Subcutaneous abdominal adipose tissue (tissue), 5 donors: ENCODE measurements around the gene CD300LG.
A peak's percentile ranks its signal among the peaks of the same experiment; 100 is the strongest.

ENCODE experiments used
- H3K27ac ChIP-seq: one replicate; pipeline ENCODE4 v1.7.0; 2013; ENCODE audit warnings: low read depth, mild to moderate bottlenecking, inconsistent platforms, low read length, moderate library complexity
- H3K27me3 ChIP-seq, 5 donors: one replicate each; pipeline ENCODE4 v1.7.0; 2013; ENCODE audit warnings: low read length in 5 of 5, inconsistent platforms in 1 of 5; ENCODE audit not compliant: control insufficient read depth in 5 of 5, insufficient read depth in 4 of 5
- H3K36me3 ChIP-seq, 5 donors: one replicate each; pipeline ENCODE4 v1.7.0; 2013; ENCODE audit warnings: low read length in 5 of 5; ENCODE audit not compliant: control insufficient read depth in 5 of 5, insufficient read depth in 5 of 5
- H3K4me1 ChIP-seq, 5 donors: one replicate each; pipeline ENCODE4 v1.7.0; 2013; ENCODE audit warnings: low read length in 5 of 5, mild to moderate bottlenecking in 3 of 5, moderate library complexity in 1 of 5; ENCODE audit not compliant: control insufficient read depth in 5 of 5, insufficient read depth in 5 of 5
- H3K4me3 ChIP-seq, 5 donors: one replicate each; pipeline ENCODE4 v1.7.0; 2013; ENCODE audit warnings: low read length in 5 of 5, low read depth in 1 of 5
- H3K9ac ChIP-seq, 5 donors: one replicate each; pipeline ENCODE4 v1.7.0; 2013; ENCODE audit warnings: low read length in 5 of 5, mild to moderate bottlenecking in 4 of 5, moderate library complexity in 3 of 5
- H3K9me3 ChIP-seq, 5 donors: one replicate each; pipeline ENCODE4 v1.7.0; 2013; ENCODE audit warnings: low read length in 5 of 5; ENCODE audit not compliant: control insufficient read depth in 5 of 5
- donor health status: healthy.
- donor health status: healthy.
- donor health status: healthy.
- donor health status: healthy.
- donor health status: healthy.

CD300LG gene

GRCh38 chr17:43846221-43846712 lies 709 bp upstream of the CD300LG start:
- peaks cover 0 to 20% (median 14%) of the 10 kb centered on the region in 5 donors for H3K4me1 ChIP-seq
- peak overlapping the region; percentile 55 for H3K27ac ChIP-seq
- H3K4me3 ChIP-seq = peak overlapping the region in 4 of 5 donors; percentile 31 to 80 (median 70)
- no peaks in the 10 kb centered on the region for H3K9me3 ChIP-seq
- H3K27me3 ChIP-seq = peaks cover 0 to 2% (median 0%) of the 10 kb centered on the region in 5 donors
- H3K9ac ChIP-seq = peak overlapping the region in 3 of 5 donors; percentile 38 to 65 (median 59)
- H3K36me3 ChIP-seq = no peaks in the 10 kb centered on the region

- Histone ChIP-seq H3K27ac (peak overlapping the region; percentile 55), H3K9me3 (no peaks in the 10 kb centered on the region), H3K36me3 (peaks cover 0 to 3% (median 0%) of the 10 kb centered on the region in 5 donors), H3K27me3 (peaks cover 2 to 9% (median 5%) of the 10 kb centered on the region in 5 donors), H3K9ac (peak overlapping the region in 4 of 5 donors; percentile 22 to 82 (median 46)), H3K4me3 (peak overlapping the region in 4 of 5 donors; percentile 56 to 80 (median 70)), H3K4me1 (peaks cover 3 to 37% (median 17%) of the 10 kb centered on the region in 5 donors)
Measured at GRCh38 chr17:43848601-43849000, 1.6 kb downstream of the CD300LG start.

- Histone ChIP-seq H3K9ac (peak overlapping the region in 2 of 5 donors; percentile 73 to 82), H3K27ac (peak overlapping the region; percentile 57), H3K9me3 (no peaks in the 10 kb centered on the region), H3K4me3 (peak overlapping the region in 4 of 5 donors; percentile 56 to 80 (median 70)), H3K4me1 (peaks cover 3 to 42% (median 20%) of the 10 kb centered on the region in 5 donors), H3K27me3 (peaks cover 2 to 14% (median 6%) of the 10 kb centered on the region in 5 donors), H3K36me3 (peaks cover 0 to 6% (median 0%) of the 10 kb centered on the region in 5 donors)
Measured at GRCh38 chr17:43849116-43849515, 2.1 kb downstream of the CD300LG start.

- Histone ChIP-seq H3K4me1 (peaks cover 0 to 63% (median 22%) of the 10 kb centered on the region in 5 donors), H3K9me3 (no peaks in the 10 kb centered on the region), H3K27me3 (peaks cover 6 to 24% (median 14%) of the 10 kb centered on the region in 5 donors), H3K27ac (peak overlapping the region; percentile 30), H3K4me3 (peak overlapping the region in 1 of 5 donors; percentile 28), H3K36me3 (peaks cover 0 to 12% (median 0%) of the 10 kb centered on the region in 5 donors), H3K9ac (peak overlapping the region in 1 of 5 donors; percentile 12)
Measured at GRCh38 chr17:43852571-43852970, 5.6 kb downstream of the CD300LG start.

GRCh38 chr17:43853546-43853945 lies 6.6 kb downstream of the CD300LG start:
- H3K4me1 ChIP-seq = peaks cover 0 to 72% (median 22%) of the 10 kb centered on the region in 5 donors
- H3K36me3 ChIP-seq = peaks cover 0 to 12% (median 0%) of the 10 kb centered on the region in 5 donors
- peak overlapping the region; percentile 30 for H3K27ac ChIP-seq
- H3K27me3 ChIP-seq = peaks cover 6 to 26% (median 17%) of the 10 kb centered on the region in 5 donors
- peak overlapping the region in 1 of 5 donors; percentile 24 for H3K9ac ChIP-seq
- no peaks in the 10 kb centered on the region for H3K9me3 ChIP-seq
- H3K4me3 ChIP-seq = peak overlapping the region in 1 of 5 donors; percentile 28

- Histone ChIP-seq H3K9ac (no peak overlapping the region), H3K27ac (no peak overlapping the region), H3K4me3 (no peak overlapping the region), H3K27me3 (peaks cover 6 to 27% (median 17%) of the 10 kb centered on the region in 5 donors), H3K4me1 (peaks cover 0 to 81% (median 26%) of the 10 kb centered on the region in 5 donors), H3K36me3 (peaks cover 0 to 12% (median 0%) of the 10 kb centered on the region in 5 donors), H3K9me3 (no peaks in the 10 kb centered on the region)
Measured at GRCh38 chr17:43854498-43854897, 7.5 kb downstream of the CD300LG start.

GRCh38 chr17:43855061-43855460 lies 8.1 kb downstream of the CD300LG start:
- no peak overlapping the region for H3K27ac ChIP-seq

GRCh38 chr17:43856141-43856540 lies 9.2 kb downstream of the CD300LG start:
- H3K36me3 ChIP-seq = peaks cover 0 to 12% (median 0%) of the 10 kb centered on the region in 5 donors
- H3K27ac ChIP-seq = peak overlapping the region; percentile 53
- no peak overlapping the region for H3K9ac ChIP-seq
- peaks cover 4 to 97% (median 36%) of the 10 kb centered on the region in 5 donors for H3K4me1 ChIP-seq
- peaks cover 6 to 27% (median 16%) of the 10 kb centered on the region in 5 donors for H3K27me3 ChIP-seq
- no peaks in the 10 kb centered on the region for H3K9me3 ChIP-seq
- no peak overlapping the region for H3K4me3 ChIP-seq

More at GRCh38 chr17:43855061-43855460, 8.1 kb downstream of the CD300LG start:
- peaks cover 0 to 12% (median 0%) of the 10 kb centered on the region in 5 donors for H3K36me3 ChIP-seq
- peaks cover 0 to 87% (median 29%) of the 10 kb centered on the region in 5 donors for H3K4me1 ChIP-seq
- H3K9ac ChIP-seq = no peak overlapping the region
- no peaks in the 10 kb centered on the region for H3K9me3 ChIP-seq
- H3K27me3 ChIP-seq = peaks cover 6 to 27% (median 17%) of the 10 kb centered on the region in 5 donors
- no peak overlapping the region for H3K4me3 ChIP-seq

GRCh38 chr17:43857141-43857540 lies 10.2 kb downstream of the CD300LG start:
- H3K9me3 ChIP-seq = no peaks in the 10 kb centered on the region
- H3K27ac ChIP-seq = peak overlapping the region; percentile 53
- H3K4me1 ChIP-seq = peaks cover 5 to 97% (median 36%) of the 10 kb centered on the region in 5 donors
- H3K27me3 ChIP-seq = peaks cover 6 to 23% (median 14%) of the 10 kb centered on the region in 5 donors
- H3K9ac ChIP-seq = no peak overlapping the region
- H3K4me3 ChIP-seq = no peak overlapping the region
- H3K36me3 ChIP-seq = peaks cover 0 to 12% (median 0%) of the 10 kb centered on the region in 5 donors

- peaks cover 0 to 12% (median 0%) of the 10 kb centered on the region in 5 donors for H3K36me3 ChIP-seq
- peaks cover 6 to 21% (median 14%) of the 10 kb centered on the region in 5 donors for H3K27me3 ChIP-seq
- peak overlapping the region in 2 of 5 donors; percentile 11 to 16 for H3K9ac ChIP-seq
- peak overlapping the region; percentile 72 for H3K27ac ChIP-seq
- peak overlapping the region in 3 of 5 donors; percentile 17 to 23 (median 22) for H3K4me3 ChIP-seq
- peaks cover 5 to 98% (median 27%) of the 10 kb centered on the region in 5 donors for H3K4me1 ChIP-seq
- H3K9me3 ChIP-seq = no peaks in the 10 kb centered on the region
Measured at GRCh38 chr17:43857957-43858600, 11.1 kb downstream of the CD300LG start.
